Upper lobe of left lung (tissue), 4 donors: ENCODE measurements around the gene SORBS1.

Experiments
- CTCF ChIP-seq, 6 experiments: fragments of 450-650 bp in 4 of 6; fragments of 200-600 bp in 2 of 6; sonication (generic) in 2 of 6; IDR thresholded peaks; one replicate each; pipeline ENCODE4 v1.5.1; 2016 to 2019; ENCODE audit warnings: antibody characterized with exemption in 6 of 6
- POLR2A ChIP-seq, 4 donors: fragments of 450-650 bp; IDR thresholded peaks; one replicate each; pipeline ENCODE4 v1.5.1; 2016 to 2017; ENCODE audit warnings: antibody characterized with exemption in 4 of 4, mild to moderate bottlenecking in 2 of 4

GRCh38 chr10:95434583-95434982, 126.6 kb downstream of the SORBS1 start:
- no peak for TF ChIP-seq POLR2A (IDR thresholded peaks at IDR 0.05)
- TF ChIP-seq CTCF (IDR thresholded peaks at IDR 0.05) = no peak
